22Rv1 (cell line): Measurements from ENCODE around the gene ZNF208.
"Not testable (repeated sequence)": the region's sequence is repeated elsewhere in the genome, so short reads cannot be mapped to it uniquely, and the experiment has no call there.

Experiments used
- H3K27ac ChIP-seq: fragments of 450-650 bp; 2 replicates; pipeline ENCODE4 v1.5.1; 2017
- ZFX ChIP-seq: fragments of 450-650 bp; IDR thresholded peaks from 2 replicates; pipeline ENCODE4 v1.6.1; 2017; ENCODE audit warnings: antibody characterized with exemption, borderline replicate concordance
- TF ChIP-seq, protein P1 (sequence below): fragments of 450-650 bp; IDR thresholded peaks from 2 replicates; pipeline ENCODE4 v1.5.1; 2017; ENCODE audit warnings: mild to moderate bottlenecking

The ZNF208 gene

DNA sequence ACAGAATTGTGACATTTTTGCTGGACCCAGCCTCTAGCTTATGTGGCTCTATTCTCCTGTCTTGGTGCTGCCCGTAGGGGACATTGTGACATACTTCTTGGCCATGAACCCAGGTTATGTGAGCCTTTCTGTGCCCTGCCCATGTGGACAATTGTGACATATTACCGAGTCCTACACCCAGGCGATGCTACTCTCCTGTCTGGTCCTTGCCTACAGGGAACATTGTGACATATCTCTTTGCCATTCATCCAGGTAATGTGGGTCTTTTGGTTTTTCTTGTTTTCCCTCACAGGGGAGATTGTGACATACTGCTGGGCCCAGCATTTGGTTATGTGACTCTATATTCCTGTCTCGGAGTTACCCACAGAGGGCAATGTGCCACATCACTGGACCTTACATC is 103.2 kb downstream of the ZNF208 start:
- TF ChIP-seq ZFX = no peak
- TF ChIP-seq, protein P1, sequence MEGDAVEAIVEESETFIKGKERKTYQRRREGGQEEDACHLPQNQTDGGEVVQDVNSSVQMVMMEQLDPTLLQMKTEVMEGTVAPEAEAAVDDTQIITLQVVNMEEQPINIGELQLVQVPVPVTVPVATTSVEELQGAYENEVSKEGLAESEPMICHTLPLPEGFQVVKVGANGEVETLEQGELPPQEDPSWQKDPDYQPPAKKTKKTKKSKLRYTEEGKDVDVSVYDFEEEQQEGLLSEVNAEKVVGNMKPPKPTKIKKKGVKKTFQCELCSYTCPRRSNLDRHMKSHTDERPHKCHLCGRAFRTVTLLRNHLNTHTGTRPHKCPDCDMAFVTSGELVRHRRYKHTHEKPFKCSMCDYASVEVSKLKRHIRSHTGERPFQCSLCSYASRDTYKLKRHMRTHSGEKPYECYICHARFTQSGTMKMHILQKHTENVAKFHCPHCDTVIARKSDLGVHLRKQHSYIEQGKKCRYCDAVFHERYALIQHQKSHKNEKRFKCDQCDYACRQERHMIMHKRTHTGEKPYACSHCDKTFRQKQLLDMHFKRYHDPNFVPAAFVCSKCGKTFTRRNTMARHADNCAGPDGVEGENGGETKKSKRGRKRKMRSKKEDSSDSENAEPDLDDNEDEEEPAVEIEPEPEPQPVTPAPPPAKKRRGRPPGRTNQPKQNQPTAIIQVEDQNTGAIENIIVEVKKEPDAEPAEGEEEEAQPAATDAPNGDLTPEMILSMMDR = no peak
- H3K27ac ChIP-seq = no peak overlapping the region

DNA sequence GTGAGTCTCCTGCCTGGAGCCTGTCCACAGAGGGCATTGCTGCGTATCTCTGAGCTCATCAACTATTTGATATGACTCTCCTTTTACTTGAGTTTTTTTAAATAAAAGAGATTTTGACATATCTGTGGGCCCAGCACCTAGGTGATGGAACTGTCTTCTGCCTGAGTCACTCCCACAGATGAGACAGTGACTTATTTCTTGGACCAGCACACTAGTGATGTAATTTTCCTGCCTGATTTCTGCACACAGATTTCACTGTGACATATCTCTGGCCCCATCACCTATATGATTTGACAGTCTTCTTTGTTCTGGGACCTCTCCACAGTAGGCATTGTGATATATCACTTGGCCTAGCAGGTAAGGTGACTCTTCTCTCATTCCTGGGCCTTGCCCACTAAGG is 108.2 kb downstream of the ZNF208 start:
- TF ChIP-seq, protein P1 = no peak
- no peak for TF ChIP-seq ZFX

GRCh38 chr19:21901861-21902260 is 108.9 kb downstream of the ZNF208 start:
- TF ChIP-seq, protein P1 = no peak
- TF ChIP-seq ZFX = no peak
- no peak overlapping the region for H3K27ac ChIP-seq

More for the DNA sequence above, 108.2 kb downstream of the ZNF208 start:
- no peak overlapping the region for H3K27ac ChIP-seq

- H3K27ac ChIP-seq = no peak overlapping the region
- no peak for TF ChIP-seq ZFX
- TF ChIP-seq, protein P1 = no peak
Observed at GRCh38 chr19:21900401-21900800, 110.3 kb downstream of the ZNF208 start.

DNA sequence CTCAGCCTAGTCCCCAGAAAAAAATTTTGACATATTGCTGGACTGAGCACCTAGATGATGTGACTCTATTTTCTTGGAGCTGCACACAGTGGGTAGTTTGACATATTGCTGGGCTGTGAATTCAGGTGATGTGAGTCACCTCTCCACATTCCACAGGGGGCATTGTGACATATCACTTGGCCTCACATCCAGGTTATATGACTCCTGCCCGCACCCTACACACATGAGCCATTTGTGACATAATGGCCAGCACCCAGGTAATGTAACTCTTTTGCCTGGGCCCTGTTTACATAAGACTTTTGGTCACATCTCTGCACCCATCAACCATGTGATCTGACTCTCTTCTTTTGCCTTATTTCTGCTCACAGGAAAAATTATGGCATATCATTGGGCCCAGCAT is 119.7 kb downstream of the ZNF208 start:
- H3K27ac ChIP-seq = no peak overlapping the region
- TF ChIP-seq, protein P1 = no peak
- TF ChIP-seq ZFX = no peak

DNA sequence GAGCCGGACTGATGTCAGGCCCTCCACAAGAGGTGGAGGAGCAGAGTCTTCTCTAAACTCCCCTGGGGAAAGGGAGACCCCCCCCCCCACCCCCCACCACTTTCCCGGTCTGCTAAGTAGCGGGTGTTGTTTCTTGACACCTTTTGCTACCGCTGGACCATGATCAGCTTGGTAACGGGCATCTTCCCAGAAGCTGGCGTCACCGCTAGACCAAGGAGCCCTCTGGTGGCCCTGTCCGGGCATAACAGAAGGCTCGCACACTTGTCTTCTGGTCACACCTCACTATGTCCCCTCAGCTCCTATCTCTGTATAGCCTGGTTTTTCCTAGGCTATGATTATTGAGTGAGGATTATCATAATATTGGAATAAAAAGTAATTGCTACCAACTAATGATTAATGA is 120.7 kb downstream of the ZNF208 start:
- H3K27ac ChIP-seq = not testable (repeated sequence)
- TF ChIP-seq, protein P1 = peak; percentile 55

GRCh38 chr19:21885516-21885915 is 125.2 kb downstream of the ZNF208 start:
- H3K27ac ChIP-seq = not testable (repeated sequence)

- not testable (repeated sequence) for H3K27ac ChIP-seq
Observed at GRCh38 chr19:21884786-21885185, 126.0 kb downstream of the ZNF208 start.

GRCh38 chr19:21883516-21883915 is 127.2 kb downstream of the ZNF208 start:
- TF ChIP-seq ZFX = no peak
- TF ChIP-seq, protein P1 = no peak
- no peak overlapping the region for H3K27ac ChIP-seq
